ENCODE results near the gene BID. TPM values are rescaled to one million over a fixed set of nuclear protein-coding genes. Genes with fewer than 3 reads are reported as not detected.
A peak's percentile ranks its signal among the peaks of the same experiment; 100 is the strongest.

BID gene
- total RNA-seq, 4 donors from 2014 or later, result 34.4 to 43.0 (median 37.2) TPM

DNA sequence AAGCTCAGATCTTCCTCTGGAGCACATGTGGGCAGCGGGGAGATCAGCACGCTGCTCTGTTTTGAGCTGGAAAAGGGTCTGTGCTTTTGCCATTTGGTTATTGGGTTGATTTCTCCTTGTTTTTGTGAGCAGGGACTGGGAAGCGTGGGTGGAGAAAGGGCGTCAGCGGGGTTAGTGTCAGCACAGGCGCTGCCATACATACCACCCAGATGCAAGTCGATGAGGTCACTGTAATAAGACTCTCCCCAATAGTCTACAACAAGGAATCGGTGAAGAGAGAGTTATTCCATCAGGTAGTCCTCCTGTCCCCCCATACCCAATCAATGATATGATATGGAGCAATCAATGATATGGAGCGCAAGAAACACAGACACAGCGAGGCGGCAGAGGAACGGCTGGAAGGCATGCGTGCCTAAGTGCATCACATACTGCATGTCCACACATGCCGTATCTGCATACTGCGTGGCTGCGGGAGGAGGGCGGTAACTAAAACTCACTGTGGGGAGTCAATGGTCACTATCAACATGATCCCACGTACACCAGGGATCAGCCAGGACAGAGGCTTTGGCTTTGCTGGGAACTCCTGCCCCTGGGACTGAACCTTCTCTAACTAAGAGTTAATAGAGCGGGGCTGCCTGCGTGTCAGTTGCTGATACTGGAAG lies 29.5 kb upstream of the BID start:
- TF ChIP-seq, protein P1, sequence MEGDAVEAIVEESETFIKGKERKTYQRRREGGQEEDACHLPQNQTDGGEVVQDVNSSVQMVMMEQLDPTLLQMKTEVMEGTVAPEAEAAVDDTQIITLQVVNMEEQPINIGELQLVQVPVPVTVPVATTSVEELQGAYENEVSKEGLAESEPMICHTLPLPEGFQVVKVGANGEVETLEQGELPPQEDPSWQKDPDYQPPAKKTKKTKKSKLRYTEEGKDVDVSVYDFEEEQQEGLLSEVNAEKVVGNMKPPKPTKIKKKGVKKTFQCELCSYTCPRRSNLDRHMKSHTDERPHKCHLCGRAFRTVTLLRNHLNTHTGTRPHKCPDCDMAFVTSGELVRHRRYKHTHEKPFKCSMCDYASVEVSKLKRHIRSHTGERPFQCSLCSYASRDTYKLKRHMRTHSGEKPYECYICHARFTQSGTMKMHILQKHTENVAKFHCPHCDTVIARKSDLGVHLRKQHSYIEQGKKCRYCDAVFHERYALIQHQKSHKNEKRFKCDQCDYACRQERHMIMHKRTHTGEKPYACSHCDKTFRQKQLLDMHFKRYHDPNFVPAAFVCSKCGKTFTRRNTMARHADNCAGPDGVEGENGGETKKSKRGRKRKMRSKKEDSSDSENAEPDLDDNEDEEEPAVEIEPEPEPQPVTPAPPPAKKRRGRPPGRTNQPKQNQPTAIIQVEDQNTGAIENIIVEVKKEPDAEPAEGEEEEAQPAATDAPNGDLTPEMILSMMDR (IDR thresholded peaks at IDR 0.05), result no peak
- DNase-seq (ENCODE audit: low spot score), result no peak
- ATAC-seq (ENCODE audit: low FRiP score), result no peak

DNA sequence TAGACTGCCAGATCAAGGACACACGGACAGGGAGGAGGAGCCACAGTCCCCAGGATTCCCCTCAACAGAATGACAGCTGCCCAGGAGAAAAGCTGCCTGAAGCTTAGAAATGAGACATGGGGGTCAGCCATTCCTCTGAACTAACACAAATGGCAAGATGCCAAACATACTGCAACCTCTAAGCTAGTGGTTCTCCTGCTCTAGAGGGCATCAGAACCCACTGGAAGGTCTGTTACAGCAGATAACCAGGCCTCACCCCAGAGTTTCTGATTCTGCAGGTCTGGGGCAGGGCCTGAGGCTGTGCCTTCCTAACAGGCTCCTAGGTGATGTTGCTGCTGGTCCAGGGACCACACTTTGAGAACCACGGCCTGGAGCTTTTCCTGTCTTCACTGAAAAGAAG lies 28.6 kb upstream of the BID start:
- TF ChIP-seq, protein P1 (IDR thresholded peaks at IDR 0.05), result no peak
- ATAC-seq (ENCODE audit: low FRiP score), result no peak
- DNase-seq (ENCODE audit: low spot score), result no peak

DNA sequence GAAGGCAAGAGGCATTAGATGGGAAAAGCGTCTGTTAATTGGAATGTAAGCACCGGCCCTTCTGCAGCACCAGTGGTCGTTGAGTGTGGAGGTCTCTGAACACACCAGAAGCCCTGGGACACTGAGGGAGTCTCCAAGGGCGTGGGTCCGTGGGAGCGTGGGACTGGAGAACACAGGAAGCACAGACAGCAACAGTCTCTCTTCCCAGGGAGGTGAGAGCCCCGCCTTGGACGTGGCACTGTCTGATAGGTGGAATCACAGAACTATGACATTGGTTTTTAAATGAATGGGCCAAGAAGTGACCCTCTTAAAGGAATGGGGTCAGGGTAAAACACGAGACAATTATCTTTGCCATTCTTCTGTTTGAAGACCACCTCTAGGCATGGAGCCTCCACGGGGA lies 28.1 kb upstream of the BID start:
- ATAC-seq (ENCODE audit: low FRiP score), result peak; percentile 38

DNA sequence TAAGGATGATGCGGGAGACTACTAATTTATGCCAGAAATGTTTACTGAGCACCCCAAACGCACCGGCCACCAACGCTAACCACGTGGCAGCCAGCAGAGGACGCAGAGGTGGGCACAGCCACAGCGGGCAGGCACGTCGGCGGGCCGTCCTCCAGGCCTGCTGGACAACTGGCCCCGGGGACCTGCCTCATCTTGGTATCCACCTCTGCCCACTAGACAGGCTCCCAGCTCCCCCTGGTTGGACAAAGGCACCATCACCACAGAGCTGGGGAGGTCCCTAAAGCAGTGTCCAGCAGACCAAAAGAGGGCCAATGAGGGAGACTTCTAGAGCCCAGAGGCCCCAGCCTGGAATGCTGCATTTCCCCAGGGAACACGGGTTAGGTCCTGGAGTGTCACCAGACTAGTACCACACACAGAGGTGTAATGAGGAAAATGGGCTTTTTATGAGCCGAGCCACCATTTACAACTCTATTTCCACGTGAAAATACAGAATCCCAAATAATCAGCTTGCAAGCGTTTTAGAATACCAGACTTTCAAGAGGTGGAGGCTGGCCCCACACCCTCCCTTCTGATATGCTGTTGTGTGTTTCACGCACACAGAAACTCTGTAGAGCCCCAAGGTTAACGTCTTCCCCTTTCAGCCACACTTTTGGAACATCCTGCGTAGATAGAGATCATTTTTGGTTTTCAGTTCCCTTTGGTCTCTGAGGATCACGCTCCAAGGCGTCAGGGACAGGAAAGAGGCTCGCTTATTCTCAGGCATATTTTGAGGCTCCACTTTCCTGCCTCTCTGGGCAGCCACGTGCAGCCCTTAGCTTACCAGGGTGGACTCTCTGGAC lies 23.7 kb upstream of the BID start:
- no peak for ATAC-seq (ENCODE audit: low FRiP score)
- no peak for DNase-seq (ENCODE audit: low spot score)
- TF ChIP-seq, protein P1 (IDR thresholded peaks at IDR 0.05), result no peak

More for the DNA sequence above, 28.1 kb upstream of the BID start:
- no peak for DNase-seq (ENCODE audit: low spot score)
- TF ChIP-seq, protein P1 (IDR thresholded peaks at IDR 0.05), result no peak

DNA sequence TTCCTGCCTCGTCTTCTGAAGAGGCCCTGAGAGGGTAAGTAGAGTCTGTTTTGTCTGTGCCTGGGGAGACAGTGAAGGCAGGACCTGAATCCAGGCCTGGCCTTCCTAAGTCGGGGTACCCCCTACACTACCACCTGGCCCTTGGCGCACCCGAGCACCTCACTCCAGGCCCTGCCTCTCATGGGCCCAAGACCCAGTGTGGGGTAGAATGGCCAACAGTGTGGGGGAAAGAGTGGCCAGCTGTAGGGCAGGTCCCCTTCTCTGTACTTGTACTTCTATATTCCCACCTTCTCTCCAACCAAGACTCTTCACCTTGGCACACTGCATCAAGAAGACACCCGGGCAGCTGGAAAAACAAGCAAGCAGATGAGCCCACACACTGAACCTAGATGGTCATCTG lies 22.4 kb upstream of the BID start:
- TF ChIP-seq, protein P1 (IDR thresholded peaks at IDR 0.05), result no peak
- ATAC-seq (ENCODE audit: low FRiP score), result no peak
- no peak for DNase-seq (ENCODE audit: low spot score)

DNA sequence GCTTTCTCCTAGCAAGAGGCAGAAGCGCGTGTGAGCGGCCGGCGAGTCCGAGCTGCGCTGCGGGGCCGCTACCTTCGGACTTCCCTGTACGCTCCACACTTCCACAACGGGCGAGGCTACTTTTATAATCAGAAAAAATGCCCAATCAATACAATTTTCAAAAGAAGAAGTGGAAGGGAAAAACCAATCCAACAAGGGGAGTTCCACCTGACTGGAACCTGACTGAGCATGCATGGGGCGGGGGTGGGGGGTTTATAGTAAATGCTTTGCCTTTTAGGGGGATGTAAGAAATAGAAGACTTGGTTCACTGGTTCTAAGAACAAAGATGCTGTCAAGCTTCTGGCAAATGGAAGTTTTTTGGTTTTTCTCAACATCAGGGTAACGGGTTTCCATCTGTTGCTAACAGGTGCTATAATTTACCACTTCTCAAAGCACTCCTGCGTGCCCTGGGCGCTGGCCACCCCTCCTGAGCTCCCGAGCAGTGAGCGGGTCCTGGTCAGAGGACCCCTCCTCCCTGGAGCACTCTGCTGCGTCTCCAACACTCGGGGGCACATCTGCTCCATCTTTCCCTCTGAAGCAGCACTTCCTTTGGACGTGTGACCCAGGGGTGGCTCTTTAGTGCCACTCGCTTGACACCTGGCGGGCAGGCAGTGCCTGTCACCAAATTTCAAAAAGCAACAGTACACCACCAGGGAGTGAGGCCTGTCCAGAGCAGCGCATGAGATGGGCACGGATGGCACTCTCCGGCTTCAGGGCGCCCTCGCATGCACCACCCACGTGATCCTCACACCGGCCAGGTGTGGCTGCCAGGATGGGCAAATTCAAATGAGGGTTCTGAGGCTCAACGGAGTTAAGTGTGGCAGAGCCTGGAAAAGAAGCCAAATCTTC lies 21.6 kb upstream of the BID start:
- no peak for DNase-seq (ENCODE audit: low spot score)
- TF ChIP-seq, protein P1 (IDR thresholded peaks at IDR 0.05), result no peak
- ATAC-seq (ENCODE audit: low FRiP score), result no peak

Measured in omental fat pad (tissue), 4 donors.